Measurements from ENCODE around the gene SCAPER. TPM values are rescaled to one million over a fixed set of nuclear protein-coding genes. Genes with fewer than 3 reads are reported as not detected.

The SCAPER gene
- total RNA-seq, 1 experiment from 2014 or later, result 7.4 TPM

DNA sequence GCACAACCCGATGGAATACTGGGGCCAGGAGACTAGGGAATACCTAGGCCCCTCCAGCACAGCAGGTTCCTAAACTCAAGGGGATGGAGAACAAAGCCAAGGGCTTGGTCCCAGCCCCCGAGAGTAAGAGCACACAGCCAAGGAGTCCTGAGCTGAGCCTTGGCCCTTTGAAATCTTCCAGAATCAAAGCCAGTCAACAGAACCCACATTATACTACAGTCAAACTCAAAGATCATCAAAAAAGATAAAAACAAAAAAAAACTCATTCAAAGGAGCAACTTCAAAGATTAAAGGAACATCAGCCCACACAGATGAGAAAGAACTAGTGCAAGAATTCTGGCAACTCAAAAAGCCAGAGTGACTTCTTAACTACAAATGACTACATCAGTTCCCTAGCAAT lies 351.6 kb downstream of the SCAPER start:
- Histone ChIP-seq H3T11ph (ENCODE audit: low read length) (no peak overlapping the region), H2AK5ac (ENCODE audit: insufficient read length, low read length) (no peak overlapping the region), H3K27me3 (ENCODE audit: insufficient read depth, low read length) (no peaks in the 10 kb centered on the region), H4K5ac (ENCODE audit: insufficient read length, low read depth, low read length) (no peak overlapping the region), H3K27ac (ENCODE audit: insufficient read length, low read depth, low read length) (no peak overlapping the region), H3K4ac (ENCODE audit: low read depth, low read length) (no peak overlapping the region), H3K23ac (ENCODE audit: insufficient read length, low read depth, low read length) (no peak overlapping the region), H2AFZ (ENCODE audit: low read length) (no peak overlapping the region), H3K9ac (ENCODE audit: extremely low read depth, insufficient read length, low read length) (no peak overlapping the region), H2BK5ac (ENCODE audit: insufficient read length, low read length) (no peak overlapping the region), H3K9me3 (ENCODE audit: control insufficient read depth, low read depth, low read length) (no peaks in the 10 kb centered on the region), H3K4me1 (ENCODE audit: insufficient read depth, low read length) (no peaks in the 10 kb centered on the region), H3K4me2 (ENCODE audit: insufficient read depth, insufficient read length, low read length) (no peak overlapping the region), H3K23me2 (ENCODE audit: insufficient read length, low read depth, low read length, poor library complexity, severe bottlenecking) (no peaks in the 10 kb centered on the region), H2BK120ac (ENCODE audit: low read depth, low read length, poor library complexity, severe bottlenecking) (no peak overlapping the region), H3K56ac (ENCODE audit: insufficient read length, low read depth, low read length) (no peak overlapping the region), H3K14ac (ENCODE audit: insufficient read depth, low read length) (no peak overlapping the region), H4K8ac (replicated peaks; ENCODE audit: insufficient read length, low read depth, low read length) (no peak overlapping the region), H4K20me1 (ENCODE audit: control insufficient read depth, insufficient read depth, insufficient read length) (no peaks in the 10 kb centered on the region), H2BK20ac (ENCODE audit: low read depth, low read length, poor library complexity, severe bottlenecking) (no peak overlapping the region), H2BK12ac (ENCODE audit: insufficient read length, low read depth, low read length) (no peak overlapping the region), H3K79me2 (ENCODE audit: insufficient read depth, low read length) (no peaks in the 10 kb centered on the region), H3K18ac (ENCODE audit: insufficient read length, low read depth, low read length) (no peak overlapping the region), H4K91ac (ENCODE audit: insufficient read length, low read depth, low read length) (no peak overlapping the region), H2BK15ac (ENCODE audit: low read depth, low read length) (no peak overlapping the region), H3K79me1 (ENCODE audit: insufficient read depth, low read depth, low read length, poor library complexity, severe bottlenecking) (no peaks in the 10 kb centered on the region)
- no peak for TF ChIP-seq CTCF (conservative IDR thresholded peaks at IDR 0.05)
- peaks cover 5 to 10% of the 10 kb centered on the region in 2 experiments for H3K4me1 Mint-ChIP-seq
- no peak overlapping the region for H3K27ac Mint-ChIP-seq
- no CpG with 5 or more reads among the region's 2 CpGs for WGBS (ENCODE audit: extremely low coverage, insufficient read length, low lambda C conversion rate)
- no peak overlapping the region for H3K4me3 Mint-ChIP-seq
- H3K27me3 Mint-ChIP-seq (ENCODE audit: low read depth), result no peaks in the 10 kb centered on the region; the same call in none of the 2 replicates
- no peak for DNase-seq
- no peaks in the 10 kb centered on the region; a peak in 3 of 5 replicates for H3K9me3 Mint-ChIP-seq
- H3K36me3 Mint-ChIP-seq (ENCODE audit: insufficient read depth in 1 of 3, low read depth in 3 of 3), result no peaks in the 10 kb centered on the region; a peak in 1 of 7 replicates

Data from H9 (cell line).